Measurements from ENCODE around the gene CIB4.

GRCh38 chr2:26579025-26579722 is 62.0 kb downstream of the CIB4 start:
- TF ChIP-seq GATA2 (IDR thresholded peaks at IDR 0.05; ENCODE audit: low read depth, low read length) = no peak
- no peak for TF ChIP-seq GATA3 (IDR thresholded peaks at IDR 0.05; ENCODE audit: low read depth, low read length)
